BJ (cell line): ENCODE results near the gene FBXL3. TPM values are rescaled to one million over a fixed set of nuclear protein-coding genes. Genes with fewer than 3 reads are reported as not detected.
"Not testable (repeated sequence)": the region's sequence is repeated elsewhere in the genome, so short reads cannot be mapped to it uniquely, and the experiment has no call there.

Experiments
- CTCF ChIA-PET: fragments of 350-600 bp; formaldehyde crosslinking; extraction: SDS; loops from one replicate; lab custom pipeline; 2021; ENCODE audit warnings: antibody characterized with exemption, inconsistent platforms; lab: Yijun Ruan, JAX
- POLR2A ChIA-PET: fragments of 300-600 bp; sonication (Branson Sonifier 250); formaldehyde crosslinking; extraction: SDS; loops from one replicate; lab custom pipeline; 2021; ENCODE audit warnings: antibody characterized with exemption; lab: Charles Lee
- DNase-seq: peaks from one replicate; pipeline ENCODE4 v3.0.0-alpha.2; 2011; ENCODE audit warnings: low read depth
- H3K27me3 ChIP-seq: 2 replicates; pipeline ENCODE4 v1.6.0; 2011; ENCODE audit warnings: low read length; ENCODE audit not compliant: control insufficient read depth, insufficient read depth
- H3K36me3 ChIP-seq: 2 replicates; pipeline ENCODE4 v1.5.1; 2011; ENCODE audit warnings: low read length; ENCODE audit not compliant: control insufficient read depth, insufficient read depth
- H3K4me3 ChIP-seq: 2 replicates; pipeline ENCODE4 v1.5.1; 2011; ENCODE audit warnings: low read depth, mild to moderate bottlenecking, control low read depth, low read length
- polyA plus RNA-seq: library from polyadenylated mRNA; depleted of rRNA; stranded (reverse); fragments of >200 nt; gene quantifications from 2 replicates; pipeline ENCODE4 v1.2.3, GENCODE V29; 2011
- TF ChIP-seq, protein P1 (sequence below): IDR thresholded peaks from 2 replicates; pipeline ENCODE4 v1.5.1; 2011; ENCODE audit warnings: low read depth, mild to moderate bottlenecking, control low read depth, inconsistent platforms, low read length, moderate library complexity; ENCODE audit not compliant: insufficient read depth

FBXL3 gene
- polyA plus RNA-seq, 1 experiment: 22.0 TPM

DNA sequence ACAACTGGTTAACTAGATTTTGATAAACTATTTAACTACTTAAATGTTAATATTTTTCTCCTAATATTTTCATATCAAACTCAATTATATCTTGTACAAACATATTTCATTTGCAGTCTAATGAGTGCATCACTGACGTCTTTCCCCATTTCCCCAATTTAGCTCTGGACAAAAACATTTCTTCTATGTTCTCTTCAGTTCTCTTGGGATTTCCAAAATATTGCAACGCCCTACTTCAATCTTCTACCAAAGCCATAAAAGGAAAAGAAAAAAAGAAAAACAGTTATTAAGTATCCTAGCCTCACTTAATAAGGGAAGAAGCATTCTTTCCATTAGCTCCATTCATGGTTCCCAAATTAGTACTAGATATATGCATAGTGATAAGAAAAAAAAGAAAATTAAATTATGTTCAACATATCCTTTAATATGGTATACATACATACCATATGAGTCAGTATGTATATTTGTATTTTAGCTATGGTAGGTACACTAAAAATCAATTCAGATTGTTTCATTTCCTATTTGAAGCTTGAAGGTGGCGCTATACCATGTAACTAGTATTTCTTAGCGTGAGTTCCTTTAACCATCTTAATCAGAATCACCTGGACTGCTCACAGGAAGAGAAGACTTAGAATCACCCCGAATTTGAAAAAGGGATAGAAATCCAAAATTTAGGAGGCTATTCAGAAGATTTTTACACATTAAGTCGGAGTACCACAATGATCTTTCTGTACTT is 9.9 kb downstream of the FBXL3 start:
- DNase-seq: no peak
- TF ChIP-seq, protein P1, sequence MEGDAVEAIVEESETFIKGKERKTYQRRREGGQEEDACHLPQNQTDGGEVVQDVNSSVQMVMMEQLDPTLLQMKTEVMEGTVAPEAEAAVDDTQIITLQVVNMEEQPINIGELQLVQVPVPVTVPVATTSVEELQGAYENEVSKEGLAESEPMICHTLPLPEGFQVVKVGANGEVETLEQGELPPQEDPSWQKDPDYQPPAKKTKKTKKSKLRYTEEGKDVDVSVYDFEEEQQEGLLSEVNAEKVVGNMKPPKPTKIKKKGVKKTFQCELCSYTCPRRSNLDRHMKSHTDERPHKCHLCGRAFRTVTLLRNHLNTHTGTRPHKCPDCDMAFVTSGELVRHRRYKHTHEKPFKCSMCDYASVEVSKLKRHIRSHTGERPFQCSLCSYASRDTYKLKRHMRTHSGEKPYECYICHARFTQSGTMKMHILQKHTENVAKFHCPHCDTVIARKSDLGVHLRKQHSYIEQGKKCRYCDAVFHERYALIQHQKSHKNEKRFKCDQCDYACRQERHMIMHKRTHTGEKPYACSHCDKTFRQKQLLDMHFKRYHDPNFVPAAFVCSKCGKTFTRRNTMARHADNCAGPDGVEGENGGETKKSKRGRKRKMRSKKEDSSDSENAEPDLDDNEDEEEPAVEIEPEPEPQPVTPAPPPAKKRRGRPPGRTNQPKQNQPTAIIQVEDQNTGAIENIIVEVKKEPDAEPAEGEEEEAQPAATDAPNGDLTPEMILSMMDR: no peak
- no peak overlapping the region for H3K4me3 ChIP-seq
- no peaks in the 10 kb centered on the region for H3K27me3 ChIP-seq
- peaks cover 7% of the 10 kb centered on the region for H3K36me3 ChIP-seq
- POLR2A ChIA-PET: interaction anchor here (0.5 kb wide), 1 partner anchor 14 kb away, joined by 6 read pairs; no protein-coding TSS in a partner anchor
- CTCF ChIA-PET: interaction anchor here (0.7 to 1.3 kb wide), 4 partner anchors 8 to 37 kb away, joined by 3 to 10 read pairs (median 4); no protein-coding TSS in a partner anchor

DNA sequence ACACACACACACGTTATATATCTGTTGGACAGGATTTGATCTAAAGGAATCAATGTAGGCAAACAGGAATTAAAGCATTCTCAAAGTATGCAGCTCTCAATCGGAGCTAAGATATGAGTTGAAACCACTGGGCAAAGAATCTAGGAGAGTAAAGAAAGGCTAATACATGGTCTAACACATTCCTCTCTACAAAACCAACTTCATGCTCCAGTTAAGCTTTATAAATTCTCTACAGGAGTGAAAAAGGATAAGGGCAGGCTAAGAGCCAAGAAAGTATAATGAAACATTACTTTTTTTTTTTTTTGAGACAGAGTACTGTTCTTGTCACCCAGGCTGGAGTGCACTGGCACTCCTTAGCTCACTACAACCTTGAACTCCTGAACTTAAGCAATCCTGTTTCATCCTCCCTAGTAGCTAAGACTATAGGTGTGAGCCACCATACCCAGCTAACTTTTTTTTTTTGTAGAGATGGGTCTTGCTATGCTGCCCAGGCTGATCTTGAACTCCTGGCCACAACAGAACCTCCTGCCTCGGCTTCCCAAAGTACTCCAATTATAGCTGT is 10.6 kb downstream of the FBXL3 start:
- no peak for DNase-seq
- TF ChIP-seq, protein P1: no peak
- CTCF ChIA-PET: interaction anchor here (0.6 to 1.3 kb wide), 4 partner anchors 9 to 460 kb away, joined by 3 to 10 read pairs (median 4); no protein-coding TSS in a partner anchor
- no peak overlapping the region for H3K4me3 ChIP-seq
- H3K36me3 ChIP-seq: peaks cover 8% of the 10 kb centered on the region
- POLR2A ChIA-PET: interaction anchor here (0.5 kb wide), 1 partner anchor 13 kb away, joined by 6 read pairs; no protein-coding TSS in a partner anchor
- no peaks in the 10 kb centered on the region for H3K27me3 ChIP-seq

DNA sequence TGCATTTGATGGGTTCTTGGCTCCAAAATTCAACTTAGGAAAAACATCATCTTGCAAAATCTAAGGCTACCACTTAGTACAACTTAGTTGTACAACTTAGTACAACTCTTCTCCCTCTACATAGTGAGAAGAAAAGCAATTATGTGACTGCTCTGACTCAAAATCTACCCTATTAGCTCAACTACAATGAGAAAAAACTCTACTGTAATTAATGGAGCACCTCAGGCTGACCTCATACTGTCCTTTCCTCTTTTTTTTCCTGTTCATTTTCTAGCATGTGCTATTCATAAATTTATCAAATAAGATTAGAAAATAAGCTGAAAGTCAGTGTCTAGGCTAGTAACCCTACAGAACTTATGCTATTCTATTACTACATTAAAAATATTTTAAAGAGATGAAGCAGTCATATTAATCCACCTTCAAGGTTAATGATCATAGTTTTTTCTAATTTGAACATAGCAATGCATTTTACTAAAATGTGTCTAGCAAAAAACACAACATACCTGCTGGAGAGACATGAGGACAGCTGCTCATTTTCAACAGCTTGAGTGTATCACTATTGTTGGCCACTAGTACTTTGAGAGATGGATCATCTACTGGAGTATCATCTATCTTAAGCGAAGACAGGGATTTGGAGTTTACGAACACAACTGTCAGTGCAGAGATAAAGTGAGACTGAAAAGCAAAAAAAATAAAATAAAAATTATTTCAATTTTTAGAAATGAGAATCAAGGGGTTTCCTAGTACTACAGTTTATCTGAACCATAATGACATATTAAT is 11.9 kb downstream of the FBXL3 start:
- no peaks in the 10 kb centered on the region for H3K27me3 ChIP-seq
- H3K36me3 ChIP-seq: peaks cover 10% of the 10 kb centered on the region
- TF ChIP-seq, protein P1: no peak
- ChIA-PET CTCF (interaction anchor here (1.1 to 2.0 kb wide), 2 partner anchors 13 to 35 kb away, joined by 3 to 7 read pairs; no protein-coding TSS in a partner anchor), POLR2A (no interaction called here)
- no peak for DNase-seq
- no peak overlapping the region for H3K4me3 ChIP-seq

DNA sequence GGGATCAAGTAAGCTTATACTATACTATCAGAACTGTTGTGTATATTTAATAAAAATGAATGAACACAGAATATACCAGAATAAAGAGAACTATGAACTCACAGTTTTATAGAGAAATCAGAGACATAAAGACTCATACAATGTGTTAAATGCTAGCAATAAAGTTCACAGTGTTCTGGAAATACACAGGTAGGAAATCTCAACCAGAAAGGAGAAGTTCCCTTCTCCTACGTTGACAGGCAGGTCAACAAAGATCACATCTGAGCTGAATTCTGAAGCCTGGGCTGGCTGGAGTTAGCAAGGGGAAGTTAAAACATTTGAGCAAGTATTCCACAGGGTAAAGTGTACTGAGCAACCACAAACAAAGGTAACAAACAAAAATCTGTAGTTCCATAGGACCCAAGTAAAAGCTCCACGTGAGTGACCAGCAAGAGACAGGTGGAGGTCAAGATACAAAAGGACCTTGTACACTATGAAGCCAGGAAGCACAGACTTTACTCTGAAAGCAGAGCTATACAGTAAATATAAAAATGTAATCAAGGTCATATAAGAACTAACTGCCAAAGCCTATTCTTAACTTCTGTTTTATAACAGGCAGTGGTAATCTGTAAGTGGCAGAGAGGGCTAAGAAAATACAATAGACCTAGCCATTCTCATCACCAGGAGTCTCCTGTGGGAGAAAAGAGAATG is 13.0 kb downstream of the FBXL3 start:
- CTCF ChIA-PET: interaction anchor here (1.1 to 2.0 kb wide), 2 partner anchors 12 to 34 kb away, joined by 3 to 7 read pairs; no protein-coding TSS in a partner anchor
- TF ChIP-seq, protein P1: no peak
- Histone ChIP-seq H3K27me3 (no peaks in the 10 kb centered on the region), H3K4me3 (no peak overlapping the region), H3K36me3 (peaks cover 10% of the 10 kb centered on the region)
- DNase-seq: no peak
- POLR2A ChIA-PET: no interaction called here

DNA sequence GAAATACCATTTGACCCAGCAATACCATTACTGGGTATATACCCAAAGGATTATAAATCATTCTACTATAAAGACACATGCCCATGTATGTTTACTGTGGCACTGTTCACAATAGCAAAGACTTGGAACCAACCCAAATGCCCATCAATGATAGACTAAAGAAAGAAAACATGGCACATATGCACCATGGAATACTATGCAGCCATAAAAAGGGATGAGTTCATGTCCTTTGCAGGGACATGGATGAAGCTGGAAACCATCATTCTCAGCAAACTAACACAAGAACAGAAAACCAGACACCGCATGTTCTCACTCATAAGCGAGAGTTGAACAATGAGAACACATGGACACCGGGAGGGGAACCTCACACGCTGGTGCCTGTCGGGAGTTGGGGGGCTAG is 17.2 kb downstream of the FBXL3 start:
- POLR2A ChIA-PET, DNase-seq, H3K4me3 ChIP-seq, H3K27me3 ChIP-seq, H3K36me3 ChIP-seq: not testable (repeated sequence)
- CTCF ChIA-PET: interaction anchor here (1.6 kb wide), 1 partner anchor 1139 kb away, joined by 3 read pairs; no protein-coding TSS in a partner anchor
